Left lobe of liver (tissue), 2 donors: Measurements from ENCODE around the gene WDR5B. TPM values are rescaled to one million over a fixed set of nuclear protein-coding genes. Genes with fewer than 3 reads are reported as not detected.
"Not testable (repeated sequence)": the region's sequence is repeated elsewhere in the genome, so short reads cannot be mapped to it uniquely, and the experiment has no call there.

Experiments used
- ATAC-seq: fragments of 200-7000 bp; cut with Tn5 transposase; one replicate; pipeline ENCODE4 v1.9.1; 2020; ENCODE audit warnings: mild to moderate bottlenecking, moderate library complexity
- DNase-seq: peaks from one replicate; pipeline ENCODE4 v3.0.0-alpha.2; 2020; ENCODE audit warnings: low spot score
- total RNA-seq: library from RNA; stranded (reverse); gene quantifications from one replicate; pipeline ENCODE4 v1.2.1, GENCODE V29; 2021
- donor health status: DM: no; HTN: no; CAD: no; lungs with moderate emphysema.
- donor health status: DM: no; HTN: yes; CAD: no.

WDR5B gene
- total RNA-seq, 1 donor from 2014 or later, result 2.3 TPM

DNA sequence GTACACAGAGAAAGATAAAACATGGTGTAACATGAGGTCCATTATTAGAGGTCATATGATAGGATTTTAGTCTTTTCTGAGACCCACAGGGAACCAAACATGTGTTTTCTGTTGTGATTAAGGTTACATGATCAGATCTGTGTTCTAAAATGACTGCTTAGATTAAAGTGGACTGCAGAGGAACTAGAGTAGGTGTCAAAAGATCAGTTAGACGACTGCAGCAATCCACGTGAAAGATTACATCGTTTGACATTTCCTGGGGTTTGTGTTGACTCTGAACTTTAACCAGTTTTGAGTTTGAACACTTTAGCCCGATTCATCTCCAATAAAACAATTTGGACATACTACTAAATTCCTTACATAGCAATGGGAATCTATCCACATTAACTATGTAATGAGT is 37.9 kb downstream of the WDR5B start:
- DNase-seq (no peak), ATAC-seq (no peak)

- DNase-seq (no peak), ATAC-seq (peak; percentile 69)
These were observed 41.8 kb downstream of the WDR5B start for GRCh38 chr3:122374034-122374433.

GRCh38 chr3:122366379-122366749 is 49.5 kb downstream of the WDR5B start:
- no peak for ATAC-seq
- no peak for DNase-seq

- peak; percentile 87 for ATAC-seq
These were observed 50.1 kb downstream of the WDR5B start for GRCh38 chr3:122365582-122366378.

DNA sequence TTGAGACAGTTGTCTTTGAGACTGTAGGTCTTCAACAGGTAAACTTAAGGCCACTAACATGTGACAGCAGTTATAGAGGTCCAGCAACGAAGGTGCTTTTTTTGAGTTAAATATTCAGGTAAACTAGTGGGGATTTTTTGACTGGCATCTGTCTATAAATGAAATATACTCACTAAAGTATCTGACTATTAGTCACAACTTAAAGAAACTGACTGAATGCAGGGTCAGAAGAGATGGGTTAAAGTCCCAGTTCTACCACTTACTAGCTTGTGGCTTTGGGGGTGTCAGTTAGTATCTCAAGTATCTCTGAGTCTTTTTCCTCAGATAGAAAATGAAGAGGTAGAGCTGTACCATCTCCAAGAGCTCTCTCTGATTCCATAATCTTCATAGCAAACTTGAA is 50.8 kb downstream of the WDR5B start:
- DNase-seq (no peak), ATAC-seq (no peak)

More at GRCh38 chr3:122365582-122366378, 50.1 kb downstream of the WDR5B start:
- not testable (repeated sequence) for DNase-seq

GRCh38 chr3:122364490-122364889 is 51.4 kb downstream of the WDR5B start:
- ATAC-seq (no peak), DNase-seq (no peak)

Other genes starting within 250 kb of the WDR5B start
- gene CASR, start 232.4 kb downstream of the WDR5B start, total RNA-seq, result 0.30 TPM
- 8.8 TPM for gene CSTA, start 90.8 kb downstream of the WDR5B start, total RNA-seq
- gene MIX23, start 32.8 kb downstream of the WDR5B start, total RNA-seq, result 19.1 TPM
- 49.9 TPM for gene FAM162A, start 31.9 kb downstream of the WDR5B start, total RNA-seq
- 47.1 TPM for gene KPNA1, start 98.9 kb upstream of the WDR5B start, total RNA-seq
- gene PARP9, start 148.2 kb upstream of the WDR5B start, total RNA-seq, result 39.0 TPM
- gene DTX3L, start 148.3 kb upstream of the WDR5B start, total RNA-seq, result 31.1 TPM
- 1.0 TPM for gene PARP15, start 161.6 kb upstream of the WDR5B start, total RNA-seq